ENCODE measurements around the gene PDE8A.

The PDE8A gene

DNA sequence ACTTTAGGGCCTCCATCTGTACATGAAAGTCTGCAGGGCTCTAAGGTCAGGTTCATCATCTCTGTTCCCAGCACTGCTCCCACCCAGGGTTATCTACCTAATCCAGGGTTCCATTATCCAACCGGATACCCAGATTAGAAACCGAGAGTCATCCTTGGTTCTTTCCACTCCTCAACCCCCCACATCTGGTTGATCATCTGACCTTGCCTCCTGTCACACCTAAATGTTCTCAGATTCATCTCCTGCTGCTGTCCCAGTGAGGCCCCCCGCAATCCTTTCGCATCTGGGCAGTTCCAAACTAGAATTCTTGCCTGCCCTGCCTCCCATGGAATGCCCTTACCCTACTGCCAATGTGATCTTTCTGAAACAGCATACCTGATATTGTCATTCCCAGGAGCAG lies 136.5 kb downstream of the PDE8A start:
- DNase-seq (ENCODE audit: low read depth in 1 of 2, low spot score in 1 of 2), result no peak

GRCh38 chr15:85118581-85118980 lies 136.9 kb downstream of the PDE8A start:
- no peak for DNase-seq (ENCODE audit: low read depth in 1 of 2, low spot score in 1 of 2)

GRCh38 chr15:85120351-85121113 lies 138.9 kb downstream of the PDE8A start:
- DNase-seq (ENCODE audit: low read depth in 1 of 2, low spot score in 1 of 2), result no peak

GRCh38 chr15:85124173-85124572 lies 142.5 kb downstream of the PDE8A start:
- no peak for DNase-seq (ENCODE audit: low read depth in 1 of 2, low spot score in 1 of 2)

- no peak for DNase-seq (ENCODE audit: low read depth in 1 of 2, low spot score in 1 of 2)
Measured at GRCh38 chr15:85125056-85125661, 143.5 kb downstream of the PDE8A start.

DNA sequence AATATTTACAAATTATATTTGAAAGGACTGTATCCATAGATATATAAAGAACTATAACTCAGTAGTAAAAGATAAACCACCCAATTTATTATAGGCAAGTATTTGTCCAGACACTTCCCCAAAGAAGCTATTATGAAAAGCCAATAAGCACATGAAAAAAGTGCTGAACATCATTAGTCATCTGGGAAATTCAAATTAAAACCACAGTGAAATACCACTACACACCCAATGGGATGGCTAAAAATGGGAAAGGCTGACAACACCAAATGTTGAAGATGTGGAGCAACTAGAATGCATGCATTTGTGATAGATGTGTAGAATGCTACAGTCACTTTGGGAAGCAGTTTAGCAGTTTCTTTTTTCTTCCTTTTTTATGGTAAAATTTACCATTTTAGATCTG lies 147.0 kb downstream of the PDE8A start:
- no peak for DNase-seq (ENCODE audit: low read depth in 1 of 2, low spot score in 1 of 2)

DNA sequence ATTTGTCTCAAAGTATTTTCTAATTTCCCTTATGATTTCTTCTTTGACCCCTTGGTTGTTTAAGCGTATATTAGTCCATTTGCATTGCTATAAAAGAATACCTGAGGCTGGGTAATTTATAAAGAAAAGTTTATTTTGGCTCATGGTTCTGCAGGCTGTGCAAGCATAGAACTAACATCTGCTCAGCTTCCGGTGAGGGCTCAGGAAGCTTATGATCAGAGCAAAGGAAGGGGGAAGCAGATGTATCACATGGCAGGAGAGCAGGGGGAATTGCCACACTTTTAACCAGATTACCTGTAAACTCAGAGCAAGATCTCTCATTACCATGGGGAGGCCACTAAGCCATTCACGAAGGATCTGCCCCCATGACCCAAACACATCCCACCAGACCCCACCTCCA lies 148.2 kb downstream of the PDE8A start:
- no peak for DNase-seq (ENCODE audit: low read depth in 1 of 2, low spot score in 1 of 2)

- no peak for DNase-seq (ENCODE audit: low read depth in 1 of 2, low spot score in 1 of 2)
Measured at GRCh38 chr15:85131915-85132314, 150.3 kb downstream of the PDE8A start.

DNA sequence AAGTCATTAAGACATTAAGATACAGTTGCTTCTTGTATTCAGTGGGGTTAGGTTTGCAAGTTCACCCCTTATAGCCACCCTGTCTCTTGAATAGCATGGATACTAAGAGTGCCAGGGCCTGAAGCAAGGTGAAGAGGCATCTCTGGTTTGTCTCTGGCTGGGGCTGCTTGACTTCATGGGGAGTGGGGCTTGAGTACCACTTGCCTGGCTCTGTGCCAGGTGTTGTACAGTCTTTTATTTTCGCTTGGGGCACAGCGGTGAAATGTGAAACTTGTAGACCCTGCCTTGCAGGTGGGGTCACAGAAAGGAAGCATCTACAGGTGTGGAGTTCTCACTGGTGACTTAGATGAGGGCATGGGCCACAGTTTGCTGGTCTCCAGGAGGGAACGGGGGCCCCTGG lies 152.1 kb downstream of the PDE8A start:
- no peak for DNase-seq (ENCODE audit: low read depth in 1 of 2, low spot score in 1 of 2)

GRCh38 chr15:85137489-85138168 lies 156.0 kb downstream of the PDE8A start:
- DNase-seq (ENCODE audit: low read depth in 1 of 2, low spot score in 1 of 2), result no peak

DNA sequence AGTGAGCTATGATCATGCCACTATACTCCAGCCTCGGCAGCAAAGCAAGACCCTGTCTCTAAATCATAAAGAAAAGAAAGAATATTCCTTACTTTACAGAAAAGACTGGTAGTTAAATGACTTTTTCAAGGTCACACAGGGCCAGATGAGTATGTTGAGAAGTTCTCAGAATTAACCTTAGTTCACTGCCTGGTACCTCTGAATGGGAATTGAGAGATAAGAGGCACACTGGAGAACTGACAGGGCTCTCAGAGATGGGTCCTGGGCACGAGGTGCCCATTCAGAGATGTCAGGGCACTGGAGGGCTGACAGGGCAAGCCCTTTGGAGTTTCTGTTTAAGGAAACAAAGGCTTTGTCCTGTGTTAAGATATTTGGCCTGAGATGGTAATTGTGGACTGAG lies 157.7 kb downstream of the PDE8A start:
- no peak for DNase-seq (ENCODE audit: low read depth in 1 of 2, low spot score in 1 of 2)

DNA sequence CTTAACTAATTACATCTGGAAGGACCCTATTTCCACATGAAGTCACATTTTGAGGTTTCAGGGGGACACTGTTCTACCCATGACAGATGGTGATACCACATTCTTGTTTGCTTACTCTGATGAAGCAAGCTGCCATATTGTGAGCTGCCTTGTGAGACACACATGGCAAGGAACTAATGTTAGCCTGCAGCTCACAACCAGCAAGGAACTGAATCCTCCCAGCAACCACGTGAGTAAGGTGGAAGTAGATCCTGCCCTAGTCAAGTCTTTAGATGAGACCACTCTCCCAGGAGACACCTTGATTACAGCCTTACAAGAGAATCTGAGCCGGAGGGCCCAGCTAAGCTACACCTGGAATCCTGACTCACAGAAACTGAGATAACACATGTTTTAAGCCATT lies 160.1 kb downstream of the PDE8A start:
- DNase-seq (ENCODE audit: low read depth in 1 of 2, low spot score in 1 of 2), result no peak

GRCh38 chr15:85142312-85142711 lies 160.7 kb downstream of the PDE8A start:
- DNase-seq (ENCODE audit: low read depth in 1 of 2, low spot score in 1 of 2), result no peak

DNA sequence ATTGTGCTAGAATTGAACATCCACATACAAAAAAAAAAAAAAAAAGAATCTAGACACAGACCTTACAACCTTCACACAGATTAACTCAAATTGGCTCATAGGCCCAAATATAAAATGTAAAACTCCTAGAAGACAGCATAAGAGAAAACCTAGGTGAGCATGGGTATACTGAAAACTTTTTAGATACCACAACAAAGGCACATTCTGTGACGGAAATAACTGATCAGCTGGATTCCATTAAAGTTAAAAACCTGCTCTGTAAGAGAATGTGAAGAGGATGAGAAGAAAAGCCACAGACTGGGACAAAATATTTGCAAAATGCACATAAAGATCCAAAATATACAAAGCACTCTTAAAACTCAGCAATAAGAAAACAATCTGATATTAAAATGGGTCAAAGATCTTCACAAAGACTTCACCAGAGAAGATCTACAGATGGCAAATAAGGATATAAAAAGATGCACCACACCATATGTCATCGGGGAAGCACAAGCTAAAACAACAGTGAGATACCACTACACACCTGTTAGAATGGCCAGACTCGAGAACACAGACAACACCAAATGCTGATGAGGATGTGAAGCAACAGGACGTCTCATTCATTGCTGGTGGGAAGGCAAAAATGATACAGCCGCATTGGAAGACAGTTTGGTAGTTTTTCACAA lies 167.9 kb downstream of the PDE8A start:
- DNase-seq (ENCODE audit: low read depth in 1 of 2, low spot score in 1 of 2), result no peak

GRCh38 chr15:85150130-85150480 lies 168.4 kb downstream of the PDE8A start:
- no peak for DNase-seq (ENCODE audit: low read depth in 1 of 2, low spot score in 1 of 2)

GRCh38 chr15:85151145-85151544 lies 169.5 kb downstream of the PDE8A start:
- no peak for DNase-seq (ENCODE audit: low read depth in 1 of 2, low spot score in 1 of 2)

GRCh38 chr15:85151861-85152260 lies 170.2 kb downstream of the PDE8A start:
- DNase-seq (ENCODE audit: low read depth in 1 of 2, low spot score in 1 of 2), result no peak

GRCh38 chr15:85154061-85154460 lies 172.4 kb downstream of the PDE8A start:
- DNase-seq (ENCODE audit: low read depth in 1 of 2, low spot score in 1 of 2), result no peak

GRCh38 chr15:85155360-85155759 lies 173.7 kb downstream of the PDE8A start:
- no peak for DNase-seq (ENCODE audit: low read depth in 1 of 2, low spot score in 1 of 2)

DNA sequence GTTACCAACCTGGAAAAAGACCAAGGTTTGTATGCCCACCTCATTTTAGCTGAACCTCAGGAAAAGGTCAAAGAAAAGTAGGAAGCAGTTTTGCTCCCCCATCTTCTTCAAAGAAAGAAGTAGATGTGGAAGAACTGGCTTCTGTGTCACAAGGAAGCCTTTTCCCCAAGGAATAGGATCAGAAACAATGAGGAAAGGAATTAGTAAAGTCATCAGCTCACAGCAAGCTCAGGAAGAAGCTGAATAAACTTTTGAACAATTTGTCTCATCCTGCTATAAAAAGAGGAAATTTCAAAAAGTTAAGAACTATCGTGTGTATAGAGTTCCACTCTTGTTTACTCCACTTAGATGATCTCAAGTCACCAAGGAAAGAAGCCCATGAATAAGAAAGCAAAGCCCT lies 174.2 kb downstream of the PDE8A start:
- DNase-seq (ENCODE audit: low read depth in 1 of 2, low spot score in 1 of 2), result no peak

- DNase-seq (ENCODE audit: low read depth in 1 of 2, low spot score in 1 of 2), result no peak
Measured at GRCh38 chr15:85157344-85157743, 175.7 kb downstream of the PDE8A start.

DNA sequence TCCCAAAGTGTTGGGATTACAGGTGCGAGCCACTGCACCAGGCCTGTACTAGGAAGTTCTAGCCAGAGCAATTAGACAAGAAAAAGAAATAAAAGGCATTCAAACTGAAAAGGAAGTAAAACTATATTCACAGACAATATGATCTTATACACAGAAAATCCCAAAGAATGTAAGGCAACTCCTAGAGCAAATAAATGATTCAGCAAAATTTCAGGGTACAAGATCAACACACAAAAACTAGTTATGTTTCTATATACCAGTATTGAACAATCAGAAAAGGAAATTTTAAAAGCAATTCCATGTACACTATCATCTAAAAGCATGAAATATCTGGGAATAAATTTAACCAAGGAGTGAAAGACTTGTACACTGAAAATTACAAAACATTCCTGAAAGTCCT lies 180.6 kb downstream of the PDE8A start:
- no peak for DNase-seq (ENCODE audit: low read depth in 1 of 2, low spot score in 1 of 2)

Measured in stimulated activated CD4-positive, alpha-beta T cell treated with anti-CD3 and anti-CD28 coated beads, Interleukin-15, amount 100 ng/mL, for 1 hour (primary cell).